ENCODE results near the gene DPM1.

GRCh38 chr20:50893620-50894019 lies 64.7 kb downstream of the DPM1 start:
- TF ChIP-seq, protein P1, sequence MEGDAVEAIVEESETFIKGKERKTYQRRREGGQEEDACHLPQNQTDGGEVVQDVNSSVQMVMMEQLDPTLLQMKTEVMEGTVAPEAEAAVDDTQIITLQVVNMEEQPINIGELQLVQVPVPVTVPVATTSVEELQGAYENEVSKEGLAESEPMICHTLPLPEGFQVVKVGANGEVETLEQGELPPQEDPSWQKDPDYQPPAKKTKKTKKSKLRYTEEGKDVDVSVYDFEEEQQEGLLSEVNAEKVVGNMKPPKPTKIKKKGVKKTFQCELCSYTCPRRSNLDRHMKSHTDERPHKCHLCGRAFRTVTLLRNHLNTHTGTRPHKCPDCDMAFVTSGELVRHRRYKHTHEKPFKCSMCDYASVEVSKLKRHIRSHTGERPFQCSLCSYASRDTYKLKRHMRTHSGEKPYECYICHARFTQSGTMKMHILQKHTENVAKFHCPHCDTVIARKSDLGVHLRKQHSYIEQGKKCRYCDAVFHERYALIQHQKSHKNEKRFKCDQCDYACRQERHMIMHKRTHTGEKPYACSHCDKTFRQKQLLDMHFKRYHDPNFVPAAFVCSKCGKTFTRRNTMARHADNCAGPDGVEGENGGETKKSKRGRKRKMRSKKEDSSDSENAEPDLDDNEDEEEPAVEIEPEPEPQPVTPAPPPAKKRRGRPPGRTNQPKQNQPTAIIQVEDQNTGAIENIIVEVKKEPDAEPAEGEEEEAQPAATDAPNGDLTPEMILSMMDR (IDR thresholded peaks at IDR 0.05) = no peak
- no peak for TF ChIP-seq POLR2A (IDR thresholded peaks at IDR 0.05)
